Small intestine (tissue), 16 donors: Measurements from ENCODE around the gene ESCO1. TPM values are rescaled to one million over a fixed set of nuclear protein-coding genes. Genes with fewer than 3 reads are reported as not detected.
"Not testable (repeated sequence)": the region's sequence is repeated elsewhere in the genome, so short reads cannot be mapped to it uniquely, and the experiment has no call there.

ENCODE experiments used
- DNase-seq, 2 donors: peaks; one replicate each; pipeline versions ENCODE4 v3.0.0 to v3.0.0-alpha.2; 2013
- FAIRE-seq: peaks from 2 replicates; lab custom pipeline; 2012; peaks lifted over from hg19 to GRCh38; lab: Jason Lieb, UNC
- H3K27ac ChIP-seq, 3 donors: one replicate each; pipeline ENCODE4 v1.5.1; 2013; ENCODE audit warnings: low read length in 2 of 3, mild to moderate bottlenecking in 2 of 3, control low read depth in 1 of 3, inconsistent platforms in 1 of 3, low read depth in 1 of 3, moderate library complexity in 1 of 3
- H3K27me3 ChIP-seq, 3 donors: one replicate each; pipeline ENCODE4 v1.6.1; 2013; ENCODE audit warnings: low read length in 3 of 3, inconsistent platforms in 1 of 3; ENCODE audit not compliant: control insufficient read depth in 3 of 3, insufficient read depth in 3 of 3
- H3K36me3 ChIP-seq, 3 donors: one replicate each; pipeline ENCODE4 v1.6.1; 2013; ENCODE audit warnings: low read length in 3 of 3, inconsistent platforms in 1 of 3, low read depth in 1 of 3, mild to moderate bottlenecking in 1 of 3, moderate library complexity in 1 of 3; ENCODE audit not compliant: control insufficient read depth in 3 of 3, insufficient read depth in 2 of 3
- H3K4me1 ChIP-seq, 3 donors: one replicate each; pipeline ENCODE4 v1.6.1; 2013; ENCODE audit warnings: low read length in 2 of 3, inconsistent platforms in 1 of 3, low read depth in 1 of 3, mild to moderate bottlenecking in 1 of 3, moderate library complexity in 1 of 3; ENCODE audit not compliant: control insufficient read depth in 3 of 3, insufficient read depth in 2 of 3
- H3K4me3 ChIP-seq, 3 donors: one replicate each; pipeline ENCODE4 v1.5.1; 2013; ENCODE audit warnings: low read length in 3 of 3, control low read depth in 1 of 3, inconsistent platforms in 1 of 3, low read depth in 1 of 3, mild to moderate bottlenecking in 1 of 3, moderate library complexity in 1 of 3
- H3K9me3 ChIP-seq, 2 donors: one replicate each; pipeline ENCODE4 v1.6.1; 2013; ENCODE audit warnings: low read depth in 1 of 2, low read length in 1 of 2; ENCODE audit not compliant: control insufficient read depth in 2 of 2, insufficient read depth in 1 of 2
- WGBS, 3 donors: extraction: QIAGEN DNeasy Blood & Tissue Kit; methylation state at CpG; one replicate each; pipeline ENCODE4 v1.1.7; 2013; 5-methylcytosine and 5-hydroxymethylcytosine counted together
- long read RNA-seq, 10 donors: transcript quantifications; one replicate each; lab custom pipeline, GENCODE V29; 2026
- polyA plus RNA-seq, 4 donors: library from polyadenylated mRNA; stranded (reverse) in 3 of 4; unstranded in 1 of 4; fragments of 200-250 nt in 3 of 4; fragments of 120-200 nt in 1 of 4; gene quantifications; one replicate each; pipeline versions ENCODE4 v1.2.1 to v1.2.3, GENCODE V29; 2013
- donor health status: healthy with polysubstance abuse.
- donor health status: control.
- donor health status: control.
- donor health status: Bipolar disorder and iron deficiency.
- donor health status: healthy.

ESCO1 gene
- 10 to 100 TPM in 3 of 4 donors, 1 to 10 TPM in 1; 9.4 to 24.4 (median 13.1) TPM for polyA plus RNA-seq
- long read RNA-seq, donor 1: 0 reads
- long read RNA-seq, donor 2, full-length matches to known transcripts: 1 of 1 reads
- long read RNA-seq, donor 2, partial matches to known transcripts: 0 of 1 reads
- long read RNA-seq, donor 2, other reads (novel, unspliced or antisense): 0 of 1 reads
- long read RNA-seq, donor 3, partial matches to known transcripts: 12 of 12 reads
- long read RNA-seq, donor 3, other reads (novel, unspliced or antisense): 0 of 12 reads
- long read RNA-seq, donor 4: 0 reads
- long read RNA-seq, donor 5, partial matches to known transcripts: 0 of 1 reads
- long read RNA-seq, donor 5, other reads (novel, unspliced or antisense): 0 of 1 reads
- long read RNA-seq, donor 6, partial matches to known transcripts: 17 of 17 reads
- long read RNA-seq, donor 6, other reads (novel, unspliced or antisense): 0 of 17 reads
- long read RNA-seq, donor 7, full-length matches to known transcripts: 1 of 28 reads
- long read RNA-seq, donor 7, partial matches to known transcripts: 27 of 28 reads
- long read RNA-seq, donor 7, other reads (novel, unspliced or antisense): 0 of 28 reads
- long read RNA-seq, donor 8: 0 reads
- long read RNA-seq, donor 9: 0 reads
- long read RNA-seq, donor 10, partial matches to known transcripts: 23 of 23 reads
- long read RNA-seq, donor 10, other reads (novel, unspliced or antisense): 0 of 23 reads

GRCh38 chr18:21600526-21601410 is at the start of gene ESCO1:
Gene ESCO1 (minus strand): TSS chr18:21600704. CDS start chr18:21574843, 25,861 bp downstream.
- no peaks in the 10 kb centered on the region for H3K9me3 ChIP-seq
- peaks cover 0 to 10% (median 7%) of the 10 kb centered on the region in 3 donors for H3K4me1 ChIP-seq
- peak; percentile 98 to 99 for DNase-seq
- H3K4me3 ChIP-seq: peak within 1 kb of the TSS; percentile 85 to 95 (median 90)
- FAIRE-seq: no peak
- H3K27me3 ChIP-seq: no peaks in the 10 kb centered on the region
- H3K27ac ChIP-seq: peak within 1 kb of the TSS; percentile 100
- no peaks in the 10 kb centered on the region for H3K36me3 ChIP-seq
- 7 to 8% (median 7%) methylated on average over 72 to 74 of the region's 74 CpGs for WGBS, 3 donors

- not testable (repeated sequence) for H3K27ac ChIP-seq, H3K36me3 ChIP-seq, DNase-seq, H3K9me3 ChIP-seq, H3K4me1 ChIP-seq, H3K4me3 ChIP-seq, H3K27me3 ChIP-seq, FAIRE-seq
- WGBS, 3 donors: 98 to 99% (median 98%) methylated on average over 4 to 5 of the region's 5 CpGs
Measured at GRCh38 chr18:21640375-21640774, 39.9 kb upstream of the ESCO1 start.

- Histone ChIP-seq H3K4me3 (no peak overlapping the region), H3K4me1 (no peaks in the 10 kb centered on the region), H3K9me3 (no peaks in the 10 kb centered on the region), H3K27me3 (no peaks in the 10 kb centered on the region), H3K27ac (no peak overlapping the region), H3K36me3 (peaks cover 0 to 2% (median 0%) of the 10 kb centered on the region in 3 donors)
- FAIRE-seq (no peak), DNase-seq (no peak)
- WGBS, 3 donors: 84 to 90% (median 86%) methylated on average over 3 of the region's 3 CpGs
Measured at GRCh38 chr18:21638822-21639221, 38.3 kb upstream of the ESCO1 start.

- 91 to 94% (median 93%) methylated on average over 13 of the region's 13 CpGs for WGBS, 3 donors
- Histone ChIP-seq H3K4me1 (no peaks in the 10 kb centered on the region), H3K9me3 (no peaks in the 10 kb centered on the region), H3K27me3 (no peaks in the 10 kb centered on the region), H3K36me3 (peaks cover 0 to 9% (median 2%) of the 10 kb centered on the region in 3 donors), H3K27ac (no peak overlapping the region), H3K4me3 (no peak overlapping the region)
- FAIRE-seq: no peak
- no peak for DNase-seq
Measured at GRCh38 chr18:21636769-21637168, 36.3 kb upstream of the ESCO1 start.

- 85 to 95% (median 90%) methylated on average over 4 of the region's 4 CpGs for WGBS, 3 donors
- FAIRE-seq: no peak
- Histone ChIP-seq H3K27ac (no peak overlapping the region), H3K27me3 (no peaks in the 10 kb centered on the region), H3K9me3 (no peaks in the 10 kb centered on the region), H3K4me1 (no peaks in the 10 kb centered on the region), H3K4me3 (no peak overlapping the region), H3K36me3 (peaks cover 0 to 21% (median 5%) of the 10 kb centered on the region in 3 donors)
- no peak for DNase-seq
Measured at GRCh38 chr18:21634588-21635199, 34.2 kb upstream of the ESCO1 start.

GRCh38 chr18:21632393-21632792 is 31.9 kb upstream of the ESCO1 start:
- H3K4me3 ChIP-seq: no peak overlapping the region
- no peak for DNase-seq
- FAIRE-seq: no peak
- no peaks in the 10 kb centered on the region for H3K4me1 ChIP-seq
- WGBS, 3 donors: 88 to 98% (median 94%) methylated on average over 1 of the region's 1 CpG
- no peaks in the 10 kb centered on the region for H3K27me3 ChIP-seq
- no peaks in the 10 kb centered on the region for H3K9me3 ChIP-seq
- no peak overlapping the region for H3K27ac ChIP-seq
- peaks cover 0 to 24% (median 5%) of the 10 kb centered on the region in 3 donors for H3K36me3 ChIP-seq

GRCh38 chr18:21629089-21629832 is 28.8 kb upstream of the ESCO1 start:
- Histone ChIP-seq H3K27me3 (no peaks in the 10 kb centered on the region), H3K36me3 (peaks cover 5 to 42% (median 10%) of the 10 kb centered on the region in 3 donors), H3K4me1 (no peaks in the 10 kb centered on the region), H3K9me3 (no peaks in the 10 kb centered on the region), H3K4me3 (no peak overlapping the region), H3K27ac (no peak overlapping the region)
- FAIRE-seq (no peak), DNase-seq (no peak)
- WGBS, 3 donors: 73 to 87% (median 74%) methylated on average over 9 of the region's 9 CpGs
